Measurements from ENCODE around the gene TRAF3.
A peak's percentile ranks its signal among the peaks of the same experiment; 100 is the strongest.

- TF ChIP-seq ZC3H10 (CRISPR knock-in tag; IDR thresholded peaks at IDR 0.05), result no peak
- TF ChIP-seq PATZ1 (CRISPR knock-in tag; IDR thresholded peaks at IDR 0.05; ENCODE audit: borderline replicate concordance), result no peak
- no peak for TF ChIP-seq TSHZ2 (CRISPR knock-in tag; IDR thresholded peaks at IDR 0.05)
- TF ChIP-seq POU6F1 (CRISPR knock-in tag; IDR thresholded peaks at IDR 0.05; ENCODE audit: borderline replicate concordance, low read depth), result no peak
- TF ChIP-seq ARNTL (CRISPR knock-in tag; IDR thresholded peaks at IDR 0.05; ENCODE audit: borderline replicate concordance, low read depth), result no peak
- TF ChIP-seq ZFP3 (CRISPR knock-in tag; IDR thresholded peaks at IDR 0.05), result no peak
- no peak for TF ChIP-seq ZFP30 (CRISPR knock-in tag; IDR thresholded peaks at IDR 0.05)
- TF ChIP-seq ZNF8 (CRISPR knock-in tag; IDR thresholded peaks at IDR 0.05), result no peak
- TF ChIP-seq ISL1 (CRISPR knock-in tag; IDR thresholded peaks at IDR 0.05), result no peak
- TF ChIP-seq TCF4 (CRISPR knock-in tag; IDR thresholded peaks at IDR 0.05; ENCODE audit: borderline replicate concordance), result peak; percentile 9; the same call in 1 of the 2 replicates
These were observed 72.5 kb downstream of the TRAF3 start for GRCh38 chr14:102849526-102850379.

Data from SK-N-SH treated with all-trans-retinoic acid at 6 μM for 48 hours (cell line).